HL-60 (cell line): ENCODE results near the gene SLFN14.

Source experiments
- GABPA ChIP-seq: IDR thresholded peaks from 2 replicates; pipeline ENCODE4 v1.6.1; 2012; ENCODE audit warnings: low read depth
- POLR2AphosphoS5 ChIP-seq: IDR thresholded peaks from 2 replicates; pipeline ENCODE4 v1.6.1; 2012; ENCODE audit warnings: low read depth
- SPI1 ChIP-seq: IDR thresholded peaks from 2 replicates; pipeline ENCODE4 v1.6.1; 2012; ENCODE audit warnings: low read depth, mild to moderate bottlenecking, borderline replicate concordance
- TF ChIP-seq, protein P1 (sequence below): IDR thresholded peaks from one replicate; pipeline ENCODE4 v1.5.1; 2011; ENCODE audit warnings: low read length, control low read depth, inconsistent platforms; ENCODE audit not compliant: insufficient read depth
- TF ChIP-seq, protein P2 (sequence below): IDR thresholded peaks from 2 replicates; pipeline ENCODE4 v1.6.1; 2012; ENCODE audit warnings: low read depth; ENCODE audit not compliant: insufficient replicate concordance

DNA sequence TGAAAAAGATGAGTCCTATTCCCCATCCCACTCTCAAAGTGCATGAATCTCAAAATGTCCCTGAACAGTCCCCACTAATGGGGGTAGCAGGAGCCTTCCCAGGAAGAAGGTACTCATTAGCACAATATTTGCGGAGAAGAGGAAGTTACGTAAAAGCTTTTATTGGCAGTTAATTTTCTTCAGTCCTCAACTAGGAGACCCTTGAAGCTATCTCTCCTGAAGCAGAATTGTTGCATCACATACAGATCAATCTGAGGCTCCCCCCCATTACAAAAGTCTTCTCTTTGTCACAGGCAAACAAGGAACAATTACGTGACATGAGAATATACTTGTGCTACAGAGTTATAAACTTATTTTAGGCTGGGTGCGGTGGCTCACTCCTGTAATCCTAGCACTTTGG lies 37.3 kb downstream of the SLFN14 start:
- TF ChIP-seq, protein P1, sequence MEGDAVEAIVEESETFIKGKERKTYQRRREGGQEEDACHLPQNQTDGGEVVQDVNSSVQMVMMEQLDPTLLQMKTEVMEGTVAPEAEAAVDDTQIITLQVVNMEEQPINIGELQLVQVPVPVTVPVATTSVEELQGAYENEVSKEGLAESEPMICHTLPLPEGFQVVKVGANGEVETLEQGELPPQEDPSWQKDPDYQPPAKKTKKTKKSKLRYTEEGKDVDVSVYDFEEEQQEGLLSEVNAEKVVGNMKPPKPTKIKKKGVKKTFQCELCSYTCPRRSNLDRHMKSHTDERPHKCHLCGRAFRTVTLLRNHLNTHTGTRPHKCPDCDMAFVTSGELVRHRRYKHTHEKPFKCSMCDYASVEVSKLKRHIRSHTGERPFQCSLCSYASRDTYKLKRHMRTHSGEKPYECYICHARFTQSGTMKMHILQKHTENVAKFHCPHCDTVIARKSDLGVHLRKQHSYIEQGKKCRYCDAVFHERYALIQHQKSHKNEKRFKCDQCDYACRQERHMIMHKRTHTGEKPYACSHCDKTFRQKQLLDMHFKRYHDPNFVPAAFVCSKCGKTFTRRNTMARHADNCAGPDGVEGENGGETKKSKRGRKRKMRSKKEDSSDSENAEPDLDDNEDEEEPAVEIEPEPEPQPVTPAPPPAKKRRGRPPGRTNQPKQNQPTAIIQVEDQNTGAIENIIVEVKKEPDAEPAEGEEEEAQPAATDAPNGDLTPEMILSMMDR, result no peak
- TF ChIP-seq POLR2AphosphoS5 (no peak), GABPA (no peak), SPI1 (no peak)
- TF ChIP-seq, protein P2, sequence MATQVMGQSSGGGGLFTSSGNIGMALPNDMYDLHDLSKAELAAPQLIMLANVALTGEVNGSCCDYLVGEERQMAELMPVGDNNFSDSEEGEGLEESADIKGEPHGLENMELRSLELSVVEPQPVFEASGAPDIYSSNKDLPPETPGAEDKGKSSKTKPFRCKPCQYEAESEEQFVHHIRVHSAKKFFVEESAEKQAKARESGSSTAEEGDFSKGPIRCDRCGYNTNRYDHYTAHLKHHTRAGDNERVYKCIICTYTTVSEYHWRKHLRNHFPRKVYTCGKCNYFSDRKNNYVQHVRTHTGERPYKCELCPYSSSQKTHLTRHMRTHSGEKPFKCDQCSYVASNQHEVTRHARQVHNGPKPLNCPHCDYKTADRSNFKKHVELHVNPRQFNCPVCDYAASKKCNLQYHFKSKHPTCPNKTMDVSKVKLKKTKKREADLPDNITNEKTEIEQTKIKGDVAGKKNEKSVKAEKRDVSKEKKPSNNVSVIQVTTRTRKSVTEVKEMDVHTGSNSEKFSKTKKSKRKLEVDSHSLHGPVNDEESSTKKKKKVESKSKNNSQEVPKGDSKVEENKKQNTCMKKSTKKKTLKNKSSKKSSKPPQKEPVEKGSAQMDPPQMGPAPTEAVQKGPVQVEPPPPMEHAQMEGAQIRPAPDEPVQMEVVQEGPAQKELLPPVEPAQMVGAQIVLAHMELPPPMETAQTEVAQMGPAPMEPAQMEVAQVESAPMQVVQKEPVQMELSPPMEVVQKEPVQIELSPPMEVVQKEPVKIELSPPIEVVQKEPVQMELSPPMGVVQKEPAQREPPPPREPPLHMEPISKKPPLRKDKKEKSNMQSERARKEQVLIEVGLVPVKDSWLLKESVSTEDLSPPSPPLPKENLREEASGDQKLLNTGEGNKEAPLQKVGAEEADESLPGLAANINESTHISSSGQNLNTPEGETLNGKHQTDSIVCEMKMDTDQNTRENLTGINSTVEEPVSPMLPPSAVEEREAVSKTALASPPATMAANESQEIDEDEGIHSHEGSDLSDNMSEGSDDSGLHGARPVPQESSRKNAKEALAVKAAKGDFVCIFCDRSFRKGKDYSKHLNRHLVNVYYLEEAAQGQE, result no peak
